GM21367 (cell line): ENCODE results near the gene ELMOD1.
"Not testable (repeated sequence)": the region's sequence is repeated elsewhere in the genome, so short reads cannot be mapped to it uniquely, and the experiment has no call there.

Experiments used
- ATAC-seq: cut with Tn5 transposase; IDR thresholded peaks from one replicate; pipeline ENCODE4 v1.9.1; 2021; ENCODE audit not compliant: unreplicated experiment

Gene ELMOD1

DNA sequence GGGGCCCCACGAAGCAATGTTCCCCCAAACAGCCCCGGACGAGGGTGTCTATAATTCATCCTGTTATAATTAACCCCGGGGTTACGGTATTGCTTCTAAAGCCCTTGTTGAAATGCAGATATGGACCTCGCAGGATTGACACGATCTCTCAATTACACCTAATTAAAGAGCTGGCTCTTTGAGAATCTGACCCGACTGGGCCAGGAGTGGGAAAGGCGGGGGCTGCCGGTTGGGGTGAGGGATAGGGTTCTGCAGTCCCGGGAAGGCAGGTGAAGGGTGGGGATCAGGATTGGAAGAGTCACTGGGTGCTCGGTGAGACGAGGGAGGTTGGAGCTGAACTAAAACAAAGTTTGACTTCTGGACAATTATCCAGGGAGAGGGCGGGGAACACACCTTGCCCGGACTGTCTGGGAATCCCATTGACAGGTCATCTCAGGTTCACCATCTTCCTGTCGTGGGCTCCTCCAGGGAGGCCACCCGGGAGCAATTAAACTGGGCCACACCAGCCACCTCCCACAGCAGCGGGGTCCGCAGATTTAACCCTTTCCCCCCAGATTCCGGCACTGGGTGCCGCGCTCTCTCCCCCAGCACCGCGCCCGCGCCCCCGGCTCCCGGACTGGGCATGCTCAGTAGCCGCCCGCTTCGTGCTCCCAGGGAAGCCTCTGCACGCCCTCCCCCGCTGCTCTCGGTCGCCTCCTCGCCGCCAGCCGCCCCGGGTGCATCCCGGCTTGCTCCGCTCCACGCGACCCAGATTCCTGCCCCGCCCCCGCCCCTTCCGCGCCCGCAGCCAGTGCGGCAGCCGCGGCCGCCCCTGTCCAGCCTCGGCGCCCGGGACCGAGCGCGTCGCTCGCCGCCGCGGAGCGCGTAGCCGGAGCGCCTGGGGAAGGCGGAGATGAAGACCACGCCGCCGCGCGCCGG is at the start of gene ELMOD1:
TSS of gene ELMOD1 (plus strand) at position 688 of the 918 bp plus-strand sequence. CDS start 27,043 bp downstream, outside the sequence.
- ATAC-seq = peak; percentile 47

- ATAC-seq = no peak
Observed at GRCh38 chr11:107545101-107545514, 45.8 kb upstream of the ELMOD1 start.

DNA sequence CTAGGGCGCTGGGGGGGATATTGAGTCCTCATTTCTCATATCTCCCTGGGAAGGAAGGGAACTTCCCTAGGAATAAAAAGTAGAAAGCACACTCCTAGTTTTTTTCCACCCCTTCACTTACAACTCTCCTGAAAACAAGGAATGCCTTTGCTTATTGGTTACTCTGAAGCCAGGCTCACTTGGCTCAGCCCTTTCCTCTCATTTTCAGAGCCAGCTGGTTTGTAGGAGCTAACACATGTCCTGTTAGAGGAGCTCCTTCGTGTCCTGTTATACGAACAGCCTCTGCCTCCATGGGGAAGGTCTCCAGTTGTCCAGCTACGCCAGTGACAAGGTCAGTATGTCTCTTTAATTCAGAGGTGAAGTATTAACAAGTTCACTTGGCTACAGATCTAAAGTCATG is 43.0 kb upstream of the ELMOD1 start:
- ATAC-seq = no peak

GRCh38 chr11:107549253-107549953 is 41.5 kb upstream of the ELMOD1 start:
- ATAC-seq = peak; percentile 69

DNA sequence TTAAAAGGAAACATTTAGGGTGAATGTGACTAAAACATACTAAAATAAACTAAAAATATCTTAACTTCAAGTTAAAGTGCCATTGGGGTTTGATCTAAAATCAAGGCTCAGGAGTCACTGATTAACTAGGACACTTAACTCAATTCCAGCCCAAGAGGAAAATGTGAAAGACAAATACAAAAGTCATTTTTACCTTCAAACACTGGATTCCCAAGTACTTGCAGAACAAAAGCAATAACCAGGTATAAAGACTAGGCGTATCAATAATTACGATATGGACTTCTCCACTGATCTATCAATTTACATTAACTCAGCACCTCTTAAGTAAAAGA is 41.0 kb upstream of the ELMOD1 start:
- ATAC-seq = no peak

GRCh38 chr11:107550304-107550703 is 40.6 kb upstream of the ELMOD1 start:
- ATAC-seq = no peak

DNA sequence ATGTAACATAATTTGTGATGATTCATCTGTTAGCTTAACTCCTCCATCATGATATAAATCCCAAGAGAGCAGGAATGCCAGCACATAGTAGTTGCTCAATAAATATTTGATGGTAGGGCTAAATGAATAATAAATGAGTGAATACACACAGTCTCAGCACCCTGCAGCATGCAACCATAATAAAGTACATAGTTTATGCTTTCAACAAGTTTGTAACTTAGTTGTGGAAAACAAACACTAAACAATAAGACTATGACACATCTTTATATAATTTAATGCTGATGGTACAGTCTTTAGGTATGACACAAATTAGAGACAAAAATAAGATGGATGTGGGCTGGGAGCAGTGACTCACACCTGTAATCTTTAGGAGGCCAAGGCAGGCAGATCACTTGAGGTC is 29.3 kb upstream of the ELMOD1 start:
- no peak for ATAC-seq

- no peak for ATAC-seq
Observed at GRCh38 chr11:107562647-107563208, 28.2 kb upstream of the ELMOD1 start.

GRCh38 chr11:107563702-107564101 is 27.2 kb upstream of the ELMOD1 start:
- ATAC-seq = peak; percentile 33

DNA sequence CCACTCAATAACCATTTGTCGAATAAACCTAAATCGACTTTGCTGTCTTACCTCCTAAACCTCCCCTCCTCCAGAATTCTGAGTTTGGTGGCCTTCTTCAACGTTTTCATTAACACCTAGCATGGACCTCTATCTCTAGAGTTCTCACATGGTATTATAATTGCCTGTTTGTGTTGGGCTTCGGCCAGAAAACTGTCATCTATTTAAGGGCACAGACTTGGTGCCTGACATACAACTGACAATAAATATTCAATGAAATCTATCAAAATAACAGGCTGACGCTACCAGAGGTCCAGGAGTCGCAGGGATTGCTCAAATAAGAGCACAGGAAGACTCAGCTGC is 26.1 kb upstream of the ELMOD1 start:
- peak; percentile 3 for ATAC-seq

- peak; percentile 68 for ATAC-seq
Observed at GRCh38 chr11:107565219-107565937, 25.6 kb upstream of the ELMOD1 start, which contains the start of gene ALKBH8. ALKBH8 (minus strand) TSS chr11:107565735; CDS start chr11:107560893, 4,842 bp downstream.

GRCh38 chr11:107565955-107566501 is 24.9 kb upstream of the ELMOD1 start:
- ATAC-seq = not testable (repeated sequence)

GRCh38 chr11:107566569-107566968 is 24.4 kb upstream of the ELMOD1 start:
- ATAC-seq = no peak

DNA sequence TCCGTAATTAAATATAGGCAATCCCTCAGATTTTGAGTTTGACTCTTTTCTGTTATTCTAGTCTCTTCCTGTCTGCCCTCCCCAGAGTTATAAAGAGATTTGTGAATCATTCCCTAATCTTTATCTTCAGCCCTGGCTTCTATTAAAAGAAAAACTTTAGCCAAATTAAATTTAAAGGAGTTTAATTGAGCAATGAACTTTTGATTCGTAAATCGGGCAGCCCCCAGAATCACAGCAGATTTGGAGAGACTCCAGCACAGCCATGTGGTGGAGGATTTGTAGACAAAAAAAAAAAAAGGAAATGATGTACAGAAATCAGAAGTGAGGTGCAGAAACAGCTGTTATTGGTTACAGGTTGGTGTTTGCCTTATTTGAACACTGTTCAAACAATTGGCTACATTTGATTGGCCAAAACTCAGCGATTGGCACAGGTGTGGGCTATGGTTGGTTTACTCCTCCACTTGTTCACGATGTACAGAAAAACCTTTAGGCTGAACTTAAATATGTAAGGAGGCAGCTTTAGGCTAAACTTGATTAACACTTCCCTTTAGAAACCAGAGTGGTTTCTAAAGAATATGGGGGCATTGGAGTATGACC is 23.1 kb upstream of the ELMOD1 start:
- ATAC-seq = peak; percentile 24

DNA sequence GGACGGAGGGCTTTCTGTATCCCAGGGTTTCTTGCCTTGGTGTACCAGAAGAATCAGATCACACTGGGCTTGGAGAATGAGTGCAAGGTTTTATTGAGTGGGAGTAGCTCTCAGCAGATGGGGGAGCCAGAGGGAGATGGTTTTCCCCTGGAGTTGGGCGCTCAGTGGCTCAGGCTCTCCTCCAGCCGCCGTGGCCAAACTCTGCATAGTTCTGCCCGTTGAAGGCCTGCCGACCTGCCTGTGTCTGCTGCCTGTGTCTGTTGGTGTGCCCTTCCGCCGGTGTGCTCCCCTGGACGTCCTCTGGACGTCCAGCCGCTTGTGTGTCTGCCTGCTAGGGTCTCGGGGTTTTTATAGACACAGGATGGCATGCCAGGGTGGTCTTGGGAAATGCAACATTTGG is 20.9 kb upstream of the ELMOD1 start:
- ATAC-seq = no peak

GRCh38 chr11:107573438-107573837 is 17.5 kb upstream of the ELMOD1 start:
- ATAC-seq = no peak

DNA sequence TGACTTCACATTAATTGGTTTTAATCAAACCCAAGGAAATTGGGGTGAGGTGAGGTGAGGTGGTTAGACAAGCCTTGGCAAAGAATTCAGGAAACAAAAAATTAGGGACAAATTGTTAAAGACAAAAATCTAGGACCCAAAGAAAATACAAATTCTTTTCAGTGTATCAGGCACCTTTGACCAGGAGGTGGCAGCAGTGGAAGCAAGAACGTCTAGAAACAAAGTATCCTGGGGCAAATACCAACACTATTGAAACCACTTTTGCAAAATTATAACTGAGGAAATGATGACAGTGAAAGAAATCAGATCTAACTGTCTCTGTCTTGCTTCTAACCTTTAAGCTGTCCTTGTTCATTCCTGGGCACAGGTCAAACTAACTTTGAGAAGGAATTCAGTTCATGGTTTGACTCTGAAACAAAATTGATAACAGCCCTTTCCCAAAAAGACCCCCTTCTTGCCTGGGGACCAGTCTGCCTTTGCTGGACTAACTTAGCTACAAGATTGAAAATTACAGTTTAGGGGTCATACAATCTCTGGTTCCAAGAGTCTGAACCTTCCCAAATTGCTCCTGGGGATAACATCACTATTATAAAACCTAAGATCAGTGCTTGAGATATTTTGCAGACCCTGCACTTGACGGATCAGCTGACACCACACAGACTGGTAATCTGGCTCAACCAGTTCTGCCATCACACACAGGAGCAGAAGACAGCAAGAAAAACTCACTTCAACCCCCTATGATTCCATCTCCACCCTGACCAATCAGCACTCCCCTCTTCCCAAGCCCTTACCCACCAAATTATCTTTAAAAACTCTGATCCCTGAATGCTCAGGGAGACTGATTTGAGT is 14.2 kb upstream of the ELMOD1 start:
- not testable (repeated sequence) for ATAC-seq

DNA sequence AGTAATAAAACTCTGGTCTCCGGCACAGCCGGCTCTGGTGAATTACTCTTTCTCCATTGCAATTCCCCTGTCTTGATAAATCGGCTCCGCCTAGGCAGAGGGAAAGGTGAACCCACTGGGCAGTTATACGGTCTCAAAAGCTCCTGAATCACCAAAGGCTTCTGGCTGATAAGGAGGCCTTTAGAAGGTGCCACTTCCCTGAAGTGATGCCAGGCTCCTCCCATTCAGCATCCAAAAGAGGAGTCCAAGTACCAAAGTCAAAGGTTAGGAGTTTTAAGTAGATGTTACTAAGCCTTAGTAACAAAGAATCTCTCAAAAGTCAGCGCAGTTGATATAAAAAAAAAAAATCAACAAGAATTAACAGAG is 13.6 kb upstream of the ELMOD1 start:
- no peak for ATAC-seq

- ATAC-seq = not testable (repeated sequence)
Observed at GRCh38 chr11:107579169-107579568, 11.8 kb upstream of the ELMOD1 start.

DNA sequence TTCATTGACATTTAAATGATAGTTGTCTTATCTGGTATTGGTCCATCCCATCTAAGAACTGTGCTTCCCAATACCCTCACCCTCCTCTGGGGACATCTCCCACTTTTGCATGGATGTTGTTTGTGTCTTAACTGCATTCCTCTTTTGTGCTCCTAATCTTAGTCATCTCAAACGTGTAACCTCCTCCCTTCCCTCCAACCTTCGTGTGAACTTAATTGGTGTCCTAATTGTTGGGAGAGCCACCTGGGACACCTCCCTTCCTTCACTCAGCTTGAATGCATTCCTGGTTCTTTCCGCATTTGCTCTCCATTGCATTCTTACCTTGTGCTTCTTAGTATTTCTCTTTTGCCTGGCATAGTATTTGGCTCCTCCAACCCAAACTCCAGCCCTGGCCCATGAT is 9.8 kb upstream of the ELMOD1 start:
- no peak for ATAC-seq
